ES-I3 (cell line): Measurements from ENCODE around the gene TMEM163.
A peak's percentile ranks its signal among the peaks of the same experiment; 100 is the strongest.
"Not testable (repeated sequence)": the region's sequence is repeated elsewhere in the genome, so short reads cannot be mapped to it uniquely, and the experiment has no call there.

Source experiments
- H3K36me3 ChIP-seq: 2 replicates; pipeline ENCODE4 v1.6.1; 2013; ENCODE audit warnings: mild to moderate bottlenecking, low read length, control low read depth, moderate library complexity; ENCODE audit not compliant: insufficient read depth
- H3K4me1 ChIP-seq: 2 replicates; pipeline ENCODE4 v1.6.1; 2013; ENCODE audit warnings: mild to moderate bottlenecking, control low read depth, low read length; ENCODE audit not compliant: insufficient read depth
- H3K9ac ChIP-seq: 2 replicates; pipeline ENCODE4 v1.6.1; 2013; ENCODE audit warnings: low read depth, mild to moderate bottlenecking, low read length, moderate library complexity
- H3K9me3 ChIP-seq: 2 replicates; pipeline ENCODE4 v1.6.1; 2013; ENCODE audit warnings: mild to moderate bottlenecking, low read length, moderate library complexity; ENCODE audit not compliant: control insufficient read depth, insufficient read depth

The TMEM163 gene

GRCh38 chr2:134737671-134738070 lies 18.9 kb upstream of the TMEM163 start:
- Histone ChIP-seq H3K9ac (no peak overlapping the region), H3K9me3 (no peaks in the 10 kb centered on the region), H3K4me1 (peaks cover 15% of the 10 kb centered on the region), H3K36me3 (no peaks in the 10 kb centered on the region)

DNA sequence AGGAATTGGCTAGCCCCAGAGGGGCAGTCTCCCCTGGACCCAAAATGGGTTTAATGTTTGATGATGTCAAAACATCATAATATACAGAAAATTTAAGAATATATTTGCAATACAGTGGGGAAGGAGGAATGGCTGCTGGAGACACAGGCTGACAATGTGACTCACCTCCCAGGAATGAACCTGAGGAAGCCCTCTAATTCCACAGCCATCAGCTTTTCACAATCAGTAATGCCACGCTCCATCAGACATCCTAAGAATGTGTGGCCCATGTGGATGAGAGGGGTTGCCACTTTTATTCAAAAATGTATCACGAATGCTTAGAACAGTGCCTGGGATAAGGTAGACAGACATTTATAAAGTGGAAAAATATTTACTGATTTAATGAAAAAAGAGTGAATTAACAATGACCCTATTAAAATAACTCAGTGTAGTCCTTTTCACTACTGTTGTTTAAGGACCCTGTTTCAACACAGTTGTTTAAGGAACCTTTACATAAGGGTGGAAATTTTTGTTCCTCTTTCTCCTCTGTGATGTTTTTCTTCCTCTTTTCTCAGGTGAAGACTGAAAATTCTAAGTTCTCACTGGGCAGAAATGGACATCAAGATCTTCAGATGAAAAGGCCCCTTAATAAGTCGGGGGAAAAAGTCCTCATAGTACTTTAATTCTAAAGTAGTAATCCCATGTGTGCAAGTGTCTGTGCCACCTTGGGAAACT lies 17.5 kb upstream of the TMEM163 start:
- H3K9ac ChIP-seq, result no peak overlapping the region
- H3K9me3 ChIP-seq, result no peaks in the 10 kb centered on the region
- no peaks in the 10 kb centered on the region for H3K36me3 ChIP-seq
- peaks cover 15% of the 10 kb centered on the region for H3K4me1 ChIP-seq

DNA sequence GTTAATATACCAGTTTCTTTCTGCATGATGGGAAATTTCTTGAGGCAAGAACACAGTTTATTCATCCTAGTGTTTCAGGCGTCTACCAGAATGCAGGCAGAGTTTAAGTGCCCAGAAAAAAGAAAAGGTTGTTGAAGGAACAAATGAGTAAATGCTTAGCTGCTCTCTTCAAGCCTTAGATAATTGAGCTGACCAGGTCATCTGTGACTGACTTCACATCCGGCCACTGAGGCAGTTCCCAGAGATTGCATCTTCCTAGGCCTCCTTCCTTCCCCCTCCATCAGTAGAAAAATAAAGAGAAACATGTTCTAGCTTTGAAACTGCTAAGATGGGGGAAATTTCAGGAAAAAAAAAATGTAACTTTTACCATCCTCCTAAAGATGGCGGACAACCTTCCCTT lies 9.4 kb upstream of the TMEM163 start:
- Histone ChIP-seq H3K36me3 (no peaks in the 10 kb centered on the region), H3K4me1 (peaks cover 4% of the 10 kb centered on the region; the same call in 1 of the 2 replicates), H3K9me3 (no peaks in the 10 kb centered on the region), H3K9ac (no peak overlapping the region)

GRCh38 chr2:134727385-134727784 lies 8.6 kb upstream of the TMEM163 start:
- Histone ChIP-seq H3K9ac (no peak overlapping the region), H3K4me1 (peaks cover 4% of the 10 kb centered on the region), H3K36me3 (no peaks in the 10 kb centered on the region), H3K9me3 (no peaks in the 10 kb centered on the region)

DNA sequence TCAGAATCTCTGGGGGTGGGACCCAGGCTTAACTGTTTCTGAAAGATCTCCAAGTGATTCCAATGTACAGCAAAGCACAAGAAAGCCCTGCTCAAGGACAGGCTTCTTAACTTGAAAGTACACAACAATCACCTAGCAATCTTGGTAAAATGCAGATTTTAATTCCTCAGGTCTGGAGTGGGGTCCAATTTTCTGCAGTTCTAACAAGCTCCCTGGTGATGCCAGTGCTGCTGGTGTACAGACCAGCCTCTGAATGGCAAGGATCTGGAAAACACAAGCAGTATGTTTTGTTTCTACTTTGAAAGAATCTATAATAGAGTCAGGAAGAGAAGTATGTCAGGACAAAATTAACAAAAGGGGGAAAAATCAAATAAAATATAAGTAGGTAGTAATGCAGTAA lies 7.8 kb upstream of the TMEM163 start:
- H3K9ac ChIP-seq, result no peak overlapping the region
- H3K9me3 ChIP-seq, result no peaks in the 10 kb centered on the region
- no peaks in the 10 kb centered on the region for H3K36me3 ChIP-seq
- peaks cover 7% of the 10 kb centered on the region for H3K4me1 ChIP-seq

- Histone ChIP-seq H3K4me1 (peaks cover 7% of the 10 kb centered on the region), H3K9me3 (no peaks in the 10 kb centered on the region), H3K9ac (no peak overlapping the region), H3K36me3 (no peaks in the 10 kb centered on the region)
These were observed 7.1 kb upstream of the TMEM163 start for GRCh38 chr2:134725876-134726275.

GRCh38 chr2:134724341-134724740 lies 5.5 kb upstream of the TMEM163 start:
- Histone ChIP-seq H3K4me1 (peaks cover 7% of the 10 kb centered on the region), H3K9ac (no peak overlapping the region), H3K9me3 (no peaks in the 10 kb centered on the region), H3K36me3 (no peaks in the 10 kb centered on the region)

GRCh38 chr2:134723742-134724141 lies 4.9 kb upstream of the TMEM163 start:
- not testable (repeated sequence) for H3K4me1 ChIP-seq, H3K36me3 ChIP-seq, H3K9me3 ChIP-seq, H3K9ac ChIP-seq

- Histone ChIP-seq H3K9ac (no peak overlapping the region), H3K4me1 (peaks cover 6% of the 10 kb centered on the region), H3K36me3 (no peaks in the 10 kb centered on the region)
These were observed 3.9 kb upstream of the TMEM163 start for GRCh38 chr2:134722728-134723127.

GRCh38 chr2:134721596-134721995 lies 2.8 kb upstream of the TMEM163 start:
- Histone ChIP-seq H3K36me3 (no peaks in the 10 kb centered on the region), H3K9ac (no peak overlapping the region), H3K9me3 (no peaks in the 10 kb centered on the region), H3K4me1 (peaks cover 10% of the 10 kb centered on the region; the same call in 1 of the 2 replicates)

More at GRCh38 chr2:134722728-134723127, 3.9 kb upstream of the TMEM163 start:
- H3K9me3 ChIP-seq, result no peaks in the 10 kb centered on the region

- no peaks in the 10 kb centered on the region for H3K36me3 ChIP-seq
- peaks cover 14% of the 10 kb centered on the region; the same call in 1 of the 2 replicates for H3K4me1 ChIP-seq
- H3K9ac ChIP-seq, result peak overlapping the region; percentile 69
- H3K9me3 ChIP-seq, result no peaks in the 10 kb centered on the region
These were observed 580 bp downstream of the TMEM163 start for GRCh38 chr2:134718023-134718816.

DNA sequence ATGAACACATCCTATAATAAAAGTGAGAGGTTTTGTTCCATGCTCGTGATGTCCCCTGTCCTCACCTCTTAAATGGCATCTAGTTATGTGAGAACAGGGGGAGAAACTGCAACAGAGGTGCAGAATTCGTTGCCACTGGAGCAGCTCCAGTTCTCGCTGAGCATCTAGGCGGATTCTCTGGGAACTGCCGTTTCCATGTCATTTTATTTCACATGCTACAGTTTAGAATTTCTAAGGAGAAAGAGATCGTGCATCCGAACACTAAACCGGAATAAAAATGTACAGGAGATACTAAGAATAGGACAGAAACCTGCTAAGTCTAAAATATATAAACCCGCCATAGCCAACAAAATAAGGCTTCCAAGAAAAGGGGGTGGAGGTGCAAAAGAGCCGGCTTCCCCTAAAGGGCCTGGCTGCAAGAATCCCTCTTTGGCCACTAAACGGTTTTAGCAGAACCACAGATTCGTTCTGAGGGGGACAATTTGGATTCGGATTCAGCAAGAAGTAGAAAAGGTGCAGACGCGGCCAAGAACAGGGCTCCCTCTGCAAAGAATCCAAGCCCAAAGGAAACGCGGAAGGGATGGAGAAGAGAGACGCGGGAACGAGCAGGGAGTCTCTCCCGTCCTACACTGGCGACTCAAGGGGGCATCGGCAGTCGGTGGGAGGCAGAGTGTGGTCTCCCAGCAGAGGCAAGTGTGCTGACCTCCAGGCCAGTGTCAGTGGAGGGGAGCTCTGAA lies 1.3 kb downstream of the TMEM163 start:
- H3K4me1 ChIP-seq, result peaks cover 17% of the 10 kb centered on the region; the same call in 1 of the 2 replicates
- peak overlapping the region; percentile 69; the same call in 1 of the 2 replicates for H3K9ac ChIP-seq

GRCh38 chr2:134716721-134717243 lies 2.0 kb downstream of the TMEM163 start:
- no peaks in the 10 kb centered on the region for H3K36me3 ChIP-seq
- H3K9ac ChIP-seq, result no peak overlapping the region
- peaks cover 20% of the 10 kb centered on the region; the same call in 1 of the 2 replicates for H3K4me1 ChIP-seq
- no peaks in the 10 kb centered on the region for H3K9me3 ChIP-seq

More for the DNA sequence above, 1.3 kb downstream of the TMEM163 start:
- Histone ChIP-seq H3K36me3 (no peaks in the 10 kb centered on the region), H3K9me3 (no peaks in the 10 kb centered on the region)

GRCh38 chr2:134715932-134716643 lies 2.7 kb downstream of the TMEM163 start:
- Histone ChIP-seq H3K36me3 (no peaks in the 10 kb centered on the region), H3K9ac (no peak overlapping the region), H3K9me3 (no peaks in the 10 kb centered on the region), H3K4me1 (peaks cover 20% of the 10 kb centered on the region; the same call in 1 of the 2 replicates)
